AG04450 (cell line): ENCODE results near the gene F2R. TPM values are rescaled to one million over a fixed set of nuclear protein-coding genes. Genes with fewer than 3 reads are reported as not detected.

Experiments used
- CTCF ChIA-PET: fragments of 300-600, 350-600 bp; formaldehyde crosslinking; extraction: SDS; loops from one replicate; lab custom pipeline; 2022; ENCODE audit warnings: antibody characterized with exemption, inconsistent platforms; lab: Charles Lee
- POLR2A ChIA-PET: fragments of 350-600 bp; formaldehyde crosslinking; extraction: SDS; loops from one replicate; lab custom pipeline; 2021; ENCODE audit warnings: antibody characterized with exemption, inconsistent platforms; lab: Yijun Ruan, JAX
- DNase-seq: peaks from one replicate; pipeline ENCODE4 v3.0.0-alpha.2; 2011; ENCODE audit warnings: low read depth, low spot score
- H3K27ac ChIP-seq: one replicate; pipeline ENCODE4 v1.5.1; 2012; ENCODE audit warnings: low read depth, low read length, control low read depth
- H3K27me3 ChIP-seq: one replicate; pipeline ENCODE4 v1.6.0; 2012; ENCODE audit warnings: low read length; ENCODE audit not compliant: control insufficient read depth, insufficient read depth
- H3K4me3 ChIP-seq: 2 replicates; pipeline ENCODE4 v1.5.1; 2011; ENCODE audit warnings: mild to moderate bottlenecking, low read depth, low read length, control low read depth
- H3K9me3 ChIP-seq: 2 replicates; pipeline ENCODE4 v1.5.1; 2012; ENCODE audit warnings: low read length; ENCODE audit not compliant: control insufficient read depth, insufficient read depth
- polyA plus RNA-seq: library from polyadenylated mRNA; depleted of rRNA; stranded (reverse); fragments of >200 nt; gene quantifications from 2 replicates; pipeline ENCODE4 v1.2.3, GENCODE V29; 2011
- TF ChIP-seq, protein P1 (sequence below): IDR thresholded peaks from 2 replicates; pipeline ENCODE4 v1.5.1; 2011; ENCODE audit warnings: low read depth, low read length, control low read depth, inconsistent platforms

The F2R gene
- polyA plus RNA-seq, 1 experiment: 324 TPM

- no peak for DNase-seq
- Histone ChIP-seq H3K4me3 (no peak overlapping the region), H3K27ac (no peak overlapping the region), H3K27me3 (no peaks in the 10 kb centered on the region), H3K9me3 (no peaks in the 10 kb centered on the region)
- CTCF ChIA-PET: interaction anchor here (3.1 kb wide), 1 partner anchor 28 kb away, joined by 25 read pairs; no protein-coding TSS in a partner anchor
- POLR2A ChIA-PET: no interaction called here
- TF ChIP-seq, protein P1, sequence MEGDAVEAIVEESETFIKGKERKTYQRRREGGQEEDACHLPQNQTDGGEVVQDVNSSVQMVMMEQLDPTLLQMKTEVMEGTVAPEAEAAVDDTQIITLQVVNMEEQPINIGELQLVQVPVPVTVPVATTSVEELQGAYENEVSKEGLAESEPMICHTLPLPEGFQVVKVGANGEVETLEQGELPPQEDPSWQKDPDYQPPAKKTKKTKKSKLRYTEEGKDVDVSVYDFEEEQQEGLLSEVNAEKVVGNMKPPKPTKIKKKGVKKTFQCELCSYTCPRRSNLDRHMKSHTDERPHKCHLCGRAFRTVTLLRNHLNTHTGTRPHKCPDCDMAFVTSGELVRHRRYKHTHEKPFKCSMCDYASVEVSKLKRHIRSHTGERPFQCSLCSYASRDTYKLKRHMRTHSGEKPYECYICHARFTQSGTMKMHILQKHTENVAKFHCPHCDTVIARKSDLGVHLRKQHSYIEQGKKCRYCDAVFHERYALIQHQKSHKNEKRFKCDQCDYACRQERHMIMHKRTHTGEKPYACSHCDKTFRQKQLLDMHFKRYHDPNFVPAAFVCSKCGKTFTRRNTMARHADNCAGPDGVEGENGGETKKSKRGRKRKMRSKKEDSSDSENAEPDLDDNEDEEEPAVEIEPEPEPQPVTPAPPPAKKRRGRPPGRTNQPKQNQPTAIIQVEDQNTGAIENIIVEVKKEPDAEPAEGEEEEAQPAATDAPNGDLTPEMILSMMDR: no peak
Observed at GRCh38 chr5:76746677-76747076, 30.8 kb downstream of the F2R start.

DNA sequence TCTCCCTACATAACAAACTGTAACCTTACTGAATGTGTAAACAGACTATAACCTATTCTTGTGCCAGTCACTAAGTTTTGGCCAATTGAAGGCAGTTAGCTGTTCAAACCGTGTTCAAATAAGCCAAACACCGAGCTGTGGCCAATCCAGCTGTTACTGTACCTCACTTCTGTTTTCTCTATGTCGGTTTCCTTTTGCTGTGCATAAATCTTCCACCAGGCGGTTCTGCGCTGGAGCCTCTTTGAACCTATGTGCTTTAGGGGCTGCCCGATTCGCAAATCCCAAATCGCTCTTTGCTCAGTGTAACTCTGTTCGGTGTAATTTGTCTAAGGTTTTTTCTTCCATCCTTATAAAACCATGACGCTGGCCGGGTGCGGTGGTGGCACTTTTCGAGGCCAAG, 31.8 kb downstream of the F2R start:
- H3K9me3 ChIP-seq: no peaks in the 10 kb centered on the region
- no peak for DNase-seq
- ChIA-PET POLR2A (no interaction called here), CTCF (no interaction called here)
- no peak overlapping the region for H3K4me3 ChIP-seq
- no peak overlapping the region for H3K27ac ChIP-seq
- no peaks in the 10 kb centered on the region for H3K27me3 ChIP-seq
- TF ChIP-seq, protein P1: no peak

GRCh38 chr5:76751291-76751690, 35.4 kb downstream of the F2R start:
- DNase-seq: no peak
- Histone ChIP-seq H3K27ac (no peak overlapping the region), H3K4me3 (no peak overlapping the region), H3K27me3 (no peaks in the 10 kb centered on the region), H3K9me3 (no peaks in the 10 kb centered on the region)
- POLR2A ChIA-PET: no interaction called here
- TF ChIP-seq, protein P1: no peak
- CTCF ChIA-PET: interaction anchor here (1.6 kb wide), 1 partner anchor 23 kb away, joined by 7 read pairs; no protein-coding TSS in a partner anchor

DNA sequence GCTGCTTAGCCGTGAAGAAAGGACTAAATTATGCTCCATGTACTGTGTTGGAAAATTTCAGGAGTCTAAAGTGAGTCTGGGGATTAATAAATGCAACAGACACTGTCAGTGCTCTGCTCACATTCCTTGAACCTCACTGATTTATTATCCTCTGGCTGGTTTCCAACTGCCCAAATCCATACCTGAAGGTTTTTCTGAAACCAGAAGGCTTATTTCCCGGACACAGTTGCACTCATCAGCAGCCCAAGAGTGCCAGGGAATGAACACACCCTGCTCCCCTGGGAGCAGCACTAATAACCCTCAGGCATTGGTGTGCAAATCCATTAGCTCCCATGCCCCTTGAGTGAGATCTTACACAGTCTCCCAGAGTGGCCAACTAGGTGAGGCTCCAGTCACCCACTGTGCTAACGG, 38.7 kb downstream of the F2R start:
- CTCF ChIA-PET: interaction anchor here (0.8 kb wide), 1 partner anchor 11 kb away, joined by 3 read pairs; no protein-coding TSS in a partner anchor
- H3K4me3 ChIP-seq: no peak overlapping the region
- H3K27me3 ChIP-seq: no peaks in the 10 kb centered on the region
- POLR2A ChIA-PET: no interaction called here
- TF ChIP-seq, protein P1: no peak
- DNase-seq: no peak
- H3K9me3 ChIP-seq: no peaks in the 10 kb centered on the region
- no peak overlapping the region for H3K27ac ChIP-seq

- TF ChIP-seq, protein P1: no peak
- Histone ChIP-seq H3K9me3 (no peaks in the 10 kb centered on the region), H3K27ac (no peak overlapping the region), H3K27me3 (no peaks in the 10 kb centered on the region), H3K4me3 (no peak overlapping the region)
- no peak for DNase-seq
- CTCF ChIA-PET: interaction anchor here (1.0 to 5.0 kb wide), 2 partner anchors 16 to 18 kb away, joined by 3 to 15 read pairs; no protein-coding TSS in a partner anchor
- POLR2A ChIA-PET: no interaction called here
Observed at GRCh38 chr5:76755779-76756637, 40.1 kb downstream of the F2R start.
